K562 (cell line): ENCODE measurements around the gene BEST1. TPM values are rescaled to one million over a fixed set of nuclear protein-coding genes. Genes with fewer than 3 reads are reported as not detected.

ENCODE experiments used
- ATAC-seq: fragments of 200-7000 bp; cut with Tn5 transposase; 3 replicates; pipeline ENCODE4 v1.9.1; 2020; ENCODE audit warnings: moderate library complexity
- BruUV-seq: library from RNA; stranded (reverse); fragments of 400-500 nt; replicated peaks from 2 replicates; lab custom pipeline; 2021; lab: Mats Ljungman, UMichigan
- CTCF ChIA-PET: fragments of 300-600 bp; formaldehyde crosslinking; extraction: SDS; loops from one replicate; lab custom pipeline; 2021; ENCODE audit warnings: low intra/inter-chr PET ratio; lab: Yijun Ruan, JAX
- POLR2A ChIA-PET: fragments of 300-600, 350-650 bp; sonication (Branson Sonifier 250); formaldehyde crosslinking; extraction: SDS; loops from one replicate; lab custom pipeline; 2021; ENCODE audit warnings: antibody characterized with exemption, inconsistent platforms; lab: Yijun Ruan, JAX
- DNase-seq, 4 experiments: peaks; one replicate each; pipeline versions ENCODE4 v3.0.0 to v3.0.0-alpha.2; 2011 to 2018; ENCODE audit warnings: low spot score in 3 of 4, mixed read lengths in 3 of 4; ENCODE audit errors: extremely low read depth in 1 of 4
- FAIRE-seq: peaks from 2 replicates; lab custom pipeline; 2011; peaks lifted over from hg19 to GRCh38; lab: Jason Lieb, UNC
- H2AFZ ChIP-seq: 2 replicates; pipeline ENCODE4 v1.6.0; 2011; ENCODE audit warnings: low read depth, low read length, control low read depth, inconsistent platforms
- H3K27ac ChIP-seq: fragments of 200-600 bp; 3 replicates; pipeline ENCODE4 v1.8.0; 2011; ENCODE audit warnings: low read depth, mild to moderate bottlenecking, control low read depth, inconsistent platforms, low read length, moderate library complexity, mixed read lengths; ENCODE audit errors: extremely low read depth
- H3K27me3 ChIP-seq, 2 experiments: fragments of 300-600 bp in 1 of 2; 2 replicates in 1 of 2; 3 replicates in 1 of 2; pipeline versions ENCODE4 v1.6.0 to v1.8.0; 2011; ENCODE audit warnings: inconsistent platforms in 2 of 2, low read length in 2 of 2, mild to moderate bottlenecking in 1 of 2, mixed read lengths in 1 of 2, moderate library complexity in 1 of 2; ENCODE audit not compliant: control insufficient read depth in 2 of 2, insufficient read depth in 2 of 2
- H3K36me3 ChIP-seq: fragments of 300-600 bp; 3 replicates; pipeline ENCODE4 v1.8.0; 2011; ENCODE audit warnings: mild to moderate bottlenecking, low read length, inconsistent platforms; ENCODE audit not compliant: control insufficient read depth, insufficient read depth
- H3K4me1 ChIP-seq, 2 experiments: fragments of 200-600 bp in 1 of 2; replicated peaks in 1 of 2; 2 replicates in 1 of 2; 3 replicates in 1 of 2; pipeline versions ENCODE4 v1.5.1 to v1.8.0; 2011; ENCODE audit warnings: inconsistent platforms in 2 of 2, low read length in 2 of 2, mild to moderate bottlenecking in 1 of 2, mixed read lengths in 1 of 2, moderate library complexity in 1 of 2; ENCODE audit not compliant: control insufficient read depth in 2 of 2, insufficient read depth in 2 of 2
- H3K4me2 ChIP-seq: 2 replicates; pipeline ENCODE4 v1.6.1; 2011; ENCODE audit warnings: low read length, control low read depth, inconsistent platforms, mixed read lengths; ENCODE audit not compliant: insufficient read depth
- H3K4me3 ChIP-seq: fragments of 200-600 bp; sonication (generic), shearing (Covaris generic); 2 replicates; pipeline ENCODE4 v1.5.1; 2016; ENCODE audit warnings: control low read depth, inconsistent platforms
- H3K79me2 ChIP-seq: fragments of 200-600 bp; 3 replicates; pipeline ENCODE4 v1.8.0; 2011; ENCODE audit warnings: low read length, inconsistent platforms; ENCODE audit not compliant: control insufficient read depth, insufficient read depth
- H3K9ac ChIP-seq, 2 experiments: 2 replicates each; pipeline versions ENCODE4 v1.6.0 to v1.6.1; 2011; ENCODE audit warnings: low read depth in 2 of 2, low read length in 2 of 2, control low read depth in 1 of 2, inconsistent platforms in 1 of 2, mild to moderate bottlenecking in 1 of 2, mixed read lengths in 1 of 2; ENCODE audit not compliant: insufficient read depth in 1 of 2
- H3K9me1 ChIP-seq: one replicate; pipeline ENCODE4 v1.6.0; 2011; ENCODE audit warnings: inconsistent platforms, mild to moderate bottlenecking, low read length, moderate library complexity; ENCODE audit not compliant: control insufficient read depth, insufficient read depth
- H3K9me3 ChIP-seq: replicated peaks from 2 replicates; pipeline ENCODE4 v1.5.1; 2011; ENCODE audit warnings: low read depth, low read length, inconsistent platforms; ENCODE audit not compliant: control insufficient read depth, insufficient read depth
- H4K20me1 ChIP-seq: replicated peaks from 2 replicates; pipeline ENCODE4 v1.6.1; 2011; ENCODE audit warnings: low read length, inconsistent platforms, mixed read lengths; ENCODE audit not compliant: control insufficient read depth, insufficient read depth
- BCOR ChIP-seq: fragments of 450-650 bp; IDR thresholded peaks from 2 replicates; pipeline ENCODE4 v1.6.1; 2016
- ZC3H8 ChIP-seq: fragments of 450-650 bp; IDR thresholded peaks from 2 replicates; pipeline ENCODE4 v1.6.1; 2017
- WGBS: fragments of 100-300 bp; shearing (Covaris generic); methylation state at CpG from one replicate; pipeline ENCODE4 v1.1.6; 2016; ENCODE audit warnings: low coverage, mixed read lengths; ENCODE audit not compliant: insufficient coverage; ENCODE audit errors: missing lambda C conversion rate; 5-methylcytosine and 5-hydroxymethylcytosine counted together
- in situ Hi-C: fragments of 300-500 bp; cut with MboI; formaldehyde crosslinking; loops from 4 replicates; pipeline ENCODE4 v1.15.0; 2018; ENCODE audit warnings: inconsistent platforms, mixed read lengths
- intact Hi-C: fragments of 100-400 bp; cut with micrococcal nuclease; formaldehyde crosslinking; loops from 2 replicates; pipeline ENCODE4 v1.14.2; 2022
- polyA plus RNA-seq, 8 experiments: library from polyadenylated mRNA; depleted of rRNA in 4 of 8; stranded (reverse) in 5 of 8; unstranded in 3 of 8; fragments of >200 nt; fragmentation: Nextera tagmentation in 2 of 8; fragmentation: Illumina TruSeq in 1 of 8; extraction: Ambion mirVana in 2 of 8; extraction: Trizol in 1 of 8; gene quantifications; 2 replicates each; pipeline versions ENCODE4 v1.2.1 to v1.2.3, GENCODE V29; 2011 to 2014; ENCODE audit warnings: inconsistent platforms in 1 of 8, missing spikeins in 1 of 8
- total RNA-seq, 7 experiments: library from RNA; depleted of rRNA in 6 of 7; stranded (reverse); fragments of >200 nt in 6 of 7; fragmentation: Illumina TruSeq in 2 of 7; extraction: Trizol in 2 of 7; gene quantifications; 2 replicates each; pipeline versions ENCODE4 v1.2.1 to v1.2.3, GENCODE V29; 2011 to 2021; ENCODE audit warnings: low replicate concordance in 1 of 7
- TF ChIP-seq, protein P1 (sequence below), 3 experiments: IDR thresholded peaks in 2 of 3; conservative IDR thresholded peaks in 1 of 3; 2 replicates each; pipeline ENCODE4 v1.5.1; 2011 to 2012; ENCODE audit warnings: low read length in 3 of 3, mild to moderate bottlenecking in 3 of 3, control low read depth in 2 of 3, improper control_type of control experiment in 1 of 3, inconsistent platforms in 1 of 3, low read depth in 1 of 3, mixed read lengths in 1 of 3, moderate library complexity in 1 of 3; ENCODE audit not compliant: insufficient read depth in 2 of 3

The BEST1 gene
- total and polyA plus RNA-seq, 9 of the 15 experiments (the other 6 are each of a cell fraction or from before 2014, with no cell fraction given): 0.07 to 1.3 (median 0.40) TPM

DNA sequence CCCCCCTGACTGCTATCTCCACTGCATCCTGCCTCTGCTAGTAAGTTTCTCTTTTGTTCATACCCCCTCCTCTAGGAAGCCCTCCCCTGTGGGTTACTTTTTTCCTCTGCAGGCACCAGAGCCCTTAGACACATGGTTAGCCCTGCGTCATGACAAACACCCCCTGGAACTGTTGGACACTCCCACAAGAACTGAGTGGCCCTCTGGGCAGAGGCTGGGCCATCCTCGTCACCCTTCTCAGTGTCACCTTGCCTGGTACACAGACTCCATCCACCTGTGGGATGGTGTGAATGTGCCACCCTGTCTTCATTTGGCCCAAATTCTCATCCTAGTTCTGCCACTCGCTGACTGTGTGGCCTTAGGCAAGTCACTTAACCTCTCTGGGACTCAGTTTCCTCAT is 28.7 kb upstream of the BEST1 start:
- TF ChIP-seq ZC3H8 (no peak), BCOR (peak; percentile 31; the same call in 1 of the 2 replicates)
- TF ChIP-seq, protein P1, sequence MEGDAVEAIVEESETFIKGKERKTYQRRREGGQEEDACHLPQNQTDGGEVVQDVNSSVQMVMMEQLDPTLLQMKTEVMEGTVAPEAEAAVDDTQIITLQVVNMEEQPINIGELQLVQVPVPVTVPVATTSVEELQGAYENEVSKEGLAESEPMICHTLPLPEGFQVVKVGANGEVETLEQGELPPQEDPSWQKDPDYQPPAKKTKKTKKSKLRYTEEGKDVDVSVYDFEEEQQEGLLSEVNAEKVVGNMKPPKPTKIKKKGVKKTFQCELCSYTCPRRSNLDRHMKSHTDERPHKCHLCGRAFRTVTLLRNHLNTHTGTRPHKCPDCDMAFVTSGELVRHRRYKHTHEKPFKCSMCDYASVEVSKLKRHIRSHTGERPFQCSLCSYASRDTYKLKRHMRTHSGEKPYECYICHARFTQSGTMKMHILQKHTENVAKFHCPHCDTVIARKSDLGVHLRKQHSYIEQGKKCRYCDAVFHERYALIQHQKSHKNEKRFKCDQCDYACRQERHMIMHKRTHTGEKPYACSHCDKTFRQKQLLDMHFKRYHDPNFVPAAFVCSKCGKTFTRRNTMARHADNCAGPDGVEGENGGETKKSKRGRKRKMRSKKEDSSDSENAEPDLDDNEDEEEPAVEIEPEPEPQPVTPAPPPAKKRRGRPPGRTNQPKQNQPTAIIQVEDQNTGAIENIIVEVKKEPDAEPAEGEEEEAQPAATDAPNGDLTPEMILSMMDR (IDR thresholded peaks at IDR 0.05 in 2 of 3, conservative IDR thresholded peaks at IDR 0.05 in 1 of 3; ENCODE audit: insufficient read depth in 2 of 3, low read depth in 1 of 3, low read length in 3 of 3): no peak
- no peak overlapping the region; the same call in 1 of the 3 replicates for H3K27ac ChIP-seq
- H4K20me1 ChIP-seq: 0 out of 2 replicates have a peak, but pooled peaks cover 2% of the 10 kb centered on the region
- peak overlapping the region in 1 of 2 experiments; percentile 6; a peak in 2 of 4 replicates for H3K9ac ChIP-seq
- POLR2A ChIA-PET: no interaction called here
- no peaks in the 10 kb centered on the region for H3K9me3 ChIP-seq
- DNase-seq (peak in 1 of 4 experiments; percentile 8), FAIRE-seq (no peak), ATAC-seq (no peak)
- H3K9me1 ChIP-seq: no peaks in the 10 kb centered on the region
- peaks cover 36% of the 10 kb centered on the region for H3K79me2 ChIP-seq
- whole genome bisulfite sequencing: 71% methylated on average over 3 of the region's 3 CpGs
- H3K4me1 ChIP-seq: peaks cover 52 to 79% of the 10 kb centered on the region in 2 experiments
- H3K27me3 ChIP-seq: no peaks in the 10 kb centered on the region
- H3K36me3 ChIP-seq: no peaks in the 10 kb centered on the region
- CTCF ChIA-PET: no interaction called here
- intact Hi-C loops: no loop called here
- H3K4me2 ChIP-seq: no peak overlapping the region
- in situ Hi-C loops: no loop called here
- H3K4me3 ChIP-seq: no peak overlapping the region
- no TSS peak for BruUV-seq
- H2AFZ ChIP-seq: no peak overlapping the region
